GM12864 (cell line): ENCODE measurements around the gene MYBPHL.

ENCODE experiments used
- DNase-seq: peaks from one replicate; pipeline ENCODE4 v3.0.0-alpha.2; 2011; ENCODE audit warnings: low read depth
- H3K4me3 ChIP-seq: 2 replicates; pipeline ENCODE4 v1.5.1; 2011; ENCODE audit warnings: mild to moderate bottlenecking, low read depth, low read length, control low read depth
- TF ChIP-seq, protein P1 (sequence below): IDR thresholded peaks from 2 replicates; pipeline ENCODE4 v1.5.1; 2011; ENCODE audit warnings: low read depth, mild to moderate bottlenecking, moderate library complexity, low read length, control low read depth, inconsistent platforms; ENCODE audit errors: missing control alignments

MYBPHL gene, protein sequence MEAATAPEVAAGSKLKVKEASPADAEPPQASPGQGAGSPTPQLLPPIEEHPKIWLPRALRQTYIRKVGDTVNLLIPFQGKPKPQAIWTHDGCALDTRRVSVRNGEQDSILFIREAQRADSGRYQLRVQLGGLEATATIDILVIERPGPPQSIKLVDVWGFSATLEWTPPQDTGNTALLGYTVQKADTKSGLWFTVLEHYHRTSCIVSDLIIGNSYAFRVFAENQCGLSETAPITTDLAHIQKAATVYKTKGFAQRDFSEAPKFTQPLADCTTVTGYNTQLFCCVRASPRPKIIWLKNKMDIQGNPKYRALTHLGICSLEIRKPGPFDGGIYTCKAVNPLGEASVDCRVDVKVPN

DNA sequence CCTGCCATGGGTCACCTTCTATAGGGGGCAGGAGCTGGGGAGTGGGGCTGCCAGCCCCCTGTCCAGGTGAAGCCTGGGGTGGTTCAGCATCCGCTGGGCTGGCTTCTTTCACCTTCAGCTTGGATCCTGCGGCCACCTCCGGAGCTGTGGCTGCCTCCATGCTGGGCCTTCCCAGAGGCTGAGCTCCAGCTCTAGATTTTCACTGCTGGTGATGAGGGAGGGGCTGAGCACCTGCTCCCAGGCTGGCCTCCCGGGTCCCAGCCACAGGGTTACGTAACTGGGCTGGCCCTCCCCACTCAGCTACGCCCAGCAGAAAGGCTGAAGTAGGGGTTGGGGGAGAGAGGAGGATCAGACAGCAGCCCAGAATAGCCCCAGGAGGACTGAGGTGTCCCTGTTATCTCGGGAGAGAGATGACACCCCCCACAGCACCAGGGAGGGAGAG, at the start of gene MYBPHL:
MYBPHL (minus strand) TSS at position 180 of the 442 bp plus-strand sequence; CDS start at position 160, 20 bp downstream.
- TF ChIP-seq, protein P1, sequence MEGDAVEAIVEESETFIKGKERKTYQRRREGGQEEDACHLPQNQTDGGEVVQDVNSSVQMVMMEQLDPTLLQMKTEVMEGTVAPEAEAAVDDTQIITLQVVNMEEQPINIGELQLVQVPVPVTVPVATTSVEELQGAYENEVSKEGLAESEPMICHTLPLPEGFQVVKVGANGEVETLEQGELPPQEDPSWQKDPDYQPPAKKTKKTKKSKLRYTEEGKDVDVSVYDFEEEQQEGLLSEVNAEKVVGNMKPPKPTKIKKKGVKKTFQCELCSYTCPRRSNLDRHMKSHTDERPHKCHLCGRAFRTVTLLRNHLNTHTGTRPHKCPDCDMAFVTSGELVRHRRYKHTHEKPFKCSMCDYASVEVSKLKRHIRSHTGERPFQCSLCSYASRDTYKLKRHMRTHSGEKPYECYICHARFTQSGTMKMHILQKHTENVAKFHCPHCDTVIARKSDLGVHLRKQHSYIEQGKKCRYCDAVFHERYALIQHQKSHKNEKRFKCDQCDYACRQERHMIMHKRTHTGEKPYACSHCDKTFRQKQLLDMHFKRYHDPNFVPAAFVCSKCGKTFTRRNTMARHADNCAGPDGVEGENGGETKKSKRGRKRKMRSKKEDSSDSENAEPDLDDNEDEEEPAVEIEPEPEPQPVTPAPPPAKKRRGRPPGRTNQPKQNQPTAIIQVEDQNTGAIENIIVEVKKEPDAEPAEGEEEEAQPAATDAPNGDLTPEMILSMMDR: no peak
- H3K4me3 ChIP-seq: no peak within 1 kb of the TSS
- no peak for DNase-seq

DNA sequence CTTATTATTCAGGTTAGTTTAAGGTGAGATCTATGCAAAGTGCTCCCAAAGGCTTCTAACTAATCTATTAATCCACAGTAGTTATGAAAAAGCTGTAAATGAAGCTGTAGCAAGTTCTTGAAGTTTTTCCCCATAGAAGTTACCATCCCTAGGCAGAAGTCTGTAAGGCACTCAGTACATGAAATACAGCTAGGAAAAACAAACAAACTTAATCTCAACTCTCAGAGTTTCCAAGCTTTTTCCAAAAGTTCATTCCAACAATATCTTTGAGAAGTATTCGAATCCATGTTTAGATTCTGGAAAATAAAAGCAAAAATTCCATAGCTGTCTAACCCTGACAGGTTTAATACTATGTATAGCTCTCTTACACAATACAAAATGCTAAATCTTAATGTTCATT, 49.7 kb upstream of the MYBPHL start:
- no peak for DNase-seq
- TF ChIP-seq, protein P1: no peak
- no peak overlapping the region for H3K4me3 ChIP-seq

DNA sequence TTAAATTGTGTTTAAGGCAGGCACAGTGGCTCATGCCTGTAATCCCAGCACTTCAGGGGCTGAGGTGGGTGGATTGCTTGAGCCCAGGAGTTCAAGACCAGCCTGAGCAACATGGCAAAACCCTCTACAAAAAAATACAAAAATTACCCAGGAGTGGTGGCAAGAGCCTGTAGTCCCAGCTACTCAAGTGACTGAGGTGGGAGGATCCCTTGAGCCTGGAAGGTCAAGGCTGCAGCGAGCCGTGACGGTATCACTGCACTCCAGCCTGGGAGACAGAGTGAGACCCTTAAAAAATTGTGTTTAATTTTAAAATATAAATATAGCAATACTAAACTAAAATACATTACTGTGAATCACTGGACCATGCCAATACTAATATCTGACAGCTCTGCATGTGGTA, 48.1 kb upstream of the MYBPHL start:
- TF ChIP-seq, protein P1: no peak
- no peak overlapping the region for H3K4me3 ChIP-seq
- DNase-seq: no peak

DNA sequence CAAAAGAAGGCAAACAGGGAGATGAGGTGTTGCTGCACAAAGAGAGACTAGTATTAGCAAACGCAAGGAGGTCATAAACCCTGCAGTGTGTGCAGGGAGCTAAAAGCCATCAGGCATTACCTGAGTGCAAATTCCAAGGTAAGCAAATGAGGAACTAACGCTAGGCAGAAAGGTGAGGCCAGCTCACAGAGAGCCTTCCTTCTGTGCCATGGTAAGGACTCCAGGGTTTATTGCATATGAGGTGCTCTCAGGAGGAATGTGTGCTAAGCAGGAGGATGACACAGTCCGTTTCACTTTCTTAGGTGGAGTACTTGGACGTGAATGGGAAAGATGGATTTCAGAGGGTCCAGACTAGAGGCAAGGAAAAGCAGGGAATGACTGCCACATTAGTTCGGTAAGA, 44.6 kb upstream of the MYBPHL start:
- no peak for DNase-seq
- TF ChIP-seq, protein P1: no peak
- H3K4me3 ChIP-seq: no peak overlapping the region

DNA sequence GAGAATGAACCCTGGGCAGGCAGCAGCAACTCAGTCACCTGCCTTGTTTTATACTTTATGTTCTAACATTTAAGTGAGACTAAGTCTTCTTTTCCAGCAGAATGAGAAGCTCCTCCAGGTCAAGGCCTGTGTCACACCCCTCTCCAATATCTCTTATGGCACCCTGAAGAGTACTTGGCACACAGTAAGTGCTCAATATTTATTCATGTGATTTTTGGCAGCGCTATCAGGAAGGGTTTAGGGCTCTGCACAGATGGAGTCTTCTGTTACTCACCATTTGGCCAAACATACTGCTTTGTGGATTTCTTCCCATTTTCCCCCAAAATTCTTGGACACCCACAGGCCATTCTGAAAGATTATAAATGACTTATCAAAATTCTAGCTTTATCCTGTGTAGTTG, 43.8 kb upstream of the MYBPHL start:
- TF ChIP-seq, protein P1: no peak
- H3K4me3 ChIP-seq: no peak overlapping the region
- no peak for DNase-seq

DNA sequence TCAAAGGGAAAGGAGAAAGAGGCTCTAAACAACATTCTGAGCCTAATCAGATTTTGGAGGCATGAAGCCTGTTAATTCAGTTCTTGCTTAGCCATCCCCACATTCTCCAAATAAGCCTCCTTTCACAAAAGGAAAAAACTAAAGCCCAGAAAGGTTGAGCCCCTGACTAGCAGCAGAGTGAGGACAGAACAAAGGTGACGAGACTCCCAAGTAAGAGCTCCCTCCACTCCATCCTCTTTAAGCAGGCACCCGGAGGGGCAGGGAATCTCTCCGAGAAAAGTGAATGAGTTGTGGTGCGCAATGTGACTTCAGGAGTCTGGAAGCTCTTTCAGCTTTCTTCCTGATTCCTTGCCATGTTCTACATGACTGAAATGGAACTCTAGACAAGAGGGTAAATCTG, 43.4 kb upstream of the MYBPHL start:
- no peak for DNase-seq
- TF ChIP-seq, protein P1: no peak
- H3K4me3 ChIP-seq: no peak overlapping the region

DNA sequence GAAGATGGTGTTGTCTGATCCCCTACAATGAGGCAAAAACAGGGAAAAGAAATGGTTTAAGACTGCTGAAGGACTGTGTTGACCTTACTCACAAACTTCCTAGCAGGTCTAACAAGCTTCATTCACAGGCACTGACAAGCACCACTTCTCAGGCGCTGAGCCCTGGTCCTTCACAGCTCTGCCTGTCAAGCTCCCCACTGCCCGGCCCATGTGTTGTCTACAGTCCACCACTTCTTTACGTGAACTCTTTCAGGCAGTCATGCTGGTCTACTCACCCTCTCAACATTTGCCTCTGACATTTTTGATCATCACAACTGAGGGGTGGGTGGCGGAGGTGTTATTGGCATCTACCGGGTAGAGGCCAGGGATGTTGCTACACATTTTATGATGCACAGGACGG, 40.7 kb upstream of the MYBPHL start:
- TF ChIP-seq, protein P1: no peak
- DNase-seq: no peak
- H3K4me3 ChIP-seq: no peak overlapping the region
